Raji (cell line): ENCODE measurements around the gene FSD1.

Experiments
- POLR2A ChIP-seq: IDR thresholded peaks from 2 replicates; pipeline ENCODE4 v1.6.1; 2011; ENCODE audit warnings: low read depth, low read length, control low read depth; ENCODE audit not compliant: insufficient read depth

The FSD1 gene

DNA sequence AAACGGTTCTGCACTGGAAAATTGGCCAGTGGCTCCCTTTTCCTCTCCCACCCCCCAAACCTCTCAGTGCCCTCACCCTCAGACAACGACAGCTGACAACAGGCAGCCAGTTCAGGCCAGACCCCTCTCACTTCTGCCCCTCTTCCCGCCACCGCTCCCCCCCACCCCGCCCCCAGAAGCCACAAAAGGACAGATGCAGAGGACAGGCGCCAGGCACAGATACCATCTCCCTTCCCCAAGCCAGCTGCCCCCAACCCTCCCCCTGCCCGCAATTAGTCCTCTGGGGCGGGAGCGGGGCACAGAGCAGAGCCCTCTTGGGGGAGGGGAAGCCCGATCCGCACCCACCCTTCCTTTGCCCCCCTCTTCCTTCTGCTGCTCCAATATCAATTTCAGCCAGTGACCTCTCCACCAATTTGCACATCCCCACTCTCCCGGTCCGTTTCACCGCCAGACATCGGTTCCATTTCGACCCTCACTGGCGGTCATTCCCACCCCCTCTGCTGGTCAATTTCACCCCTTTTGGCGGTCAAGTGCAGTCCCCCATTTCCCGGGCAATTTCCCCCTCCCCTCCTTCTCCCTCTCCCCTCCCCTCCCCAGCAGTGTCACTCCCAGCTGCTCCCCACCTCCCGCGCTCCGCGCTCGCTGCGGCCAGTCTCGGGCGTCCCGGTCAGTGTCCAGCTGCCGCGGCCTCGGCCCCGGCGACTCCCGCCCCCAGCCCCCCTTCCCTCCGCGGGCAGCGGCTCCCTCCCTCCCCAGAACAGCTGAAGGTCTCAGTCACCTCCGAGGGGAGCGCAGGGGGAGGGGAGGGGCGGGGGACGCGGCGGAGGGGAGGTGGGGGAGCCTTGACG, 25.8 kb upstream of the FSD1 start, which contains the start of gene SHD:
TSS of gene SHD (plus strand) at position 848 of the 848 bp plus-strand sequence. CDS start 798 bp downstream, outside the sequence.
- no peak for TF ChIP-seq POLR2A

DNA sequence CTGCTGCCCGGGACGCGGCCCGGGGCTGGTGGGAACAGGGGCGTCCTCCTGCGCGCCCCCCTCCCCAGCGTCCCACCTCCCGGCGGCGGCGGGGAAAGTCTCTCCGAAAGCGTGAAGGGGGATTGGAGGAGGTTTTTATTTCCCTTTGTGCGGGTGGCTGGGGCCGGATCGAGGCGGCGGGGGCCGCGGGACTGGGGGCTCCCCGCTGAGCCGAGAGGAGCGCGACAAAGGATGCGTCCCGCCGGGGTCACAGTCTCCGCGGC, 25.2 kb upstream of the FSD1 start:
- no peak for TF ChIP-seq POLR2A

- TF ChIP-seq POLR2A = no peak
These were observed 24.6 kb upstream of the FSD1 start for GRCh38 chr19:4279530-4280422.

DNA sequence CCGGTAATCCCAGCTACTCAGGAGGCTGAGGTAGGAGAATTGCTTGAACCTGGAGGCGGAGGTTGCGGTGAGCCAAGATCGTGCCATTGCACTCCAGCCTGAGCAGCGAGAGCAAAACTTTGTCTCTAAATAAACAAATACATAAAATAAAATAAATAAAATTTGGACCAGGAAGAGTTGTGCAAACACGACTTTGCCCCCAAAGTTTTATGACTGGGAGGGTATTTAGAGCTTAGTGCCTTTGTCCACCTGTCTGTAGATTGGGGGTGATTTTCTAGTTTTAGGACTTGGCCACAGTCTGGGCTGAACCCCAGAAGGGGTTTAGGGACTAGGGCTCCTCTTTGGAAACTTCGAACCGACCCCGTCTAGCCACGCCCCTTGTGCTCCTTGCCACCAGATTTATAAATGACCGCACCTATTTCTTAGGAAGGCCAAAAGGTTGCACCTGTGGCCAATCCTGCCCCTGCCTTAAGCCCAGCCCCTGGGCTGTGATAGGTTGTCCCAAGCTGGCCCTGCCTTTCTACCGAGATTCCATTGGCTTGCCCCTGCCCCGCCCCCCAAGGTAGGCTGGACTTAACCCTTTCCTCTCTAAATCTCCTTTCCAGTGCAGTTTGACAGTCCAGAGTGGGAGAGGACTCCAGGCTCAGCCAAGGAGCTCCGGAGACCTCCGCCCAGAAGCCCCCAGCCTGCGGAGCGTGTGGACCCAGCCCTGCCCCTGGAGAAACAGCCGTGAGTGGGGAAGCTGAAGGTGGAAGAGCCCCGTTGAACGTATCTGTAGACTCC, 20.0 kb upstream of the FSD1 start:
- TF ChIP-seq POLR2A = no peak

DNA sequence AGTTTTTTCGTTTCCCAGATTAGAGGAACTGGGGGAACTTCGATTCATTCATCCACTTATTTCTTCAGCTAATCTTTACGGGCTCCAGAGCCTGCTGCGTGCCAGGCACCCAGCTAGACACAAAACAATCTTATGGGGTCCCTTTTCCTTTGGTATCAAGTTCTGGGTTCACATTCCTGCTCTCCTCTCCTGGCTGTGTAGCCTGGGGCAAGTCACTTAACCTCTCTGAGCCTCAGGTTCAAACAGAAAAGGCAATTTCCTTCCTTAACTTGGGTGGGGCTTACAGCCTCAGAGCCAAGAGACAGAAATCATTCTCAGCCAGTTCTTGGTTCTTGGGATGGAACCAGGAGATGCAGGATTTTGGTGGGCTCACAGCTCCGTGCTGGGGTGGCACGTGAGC, 19.4 kb upstream of the FSD1 start:
- TF ChIP-seq POLR2A = no peak

DNA sequence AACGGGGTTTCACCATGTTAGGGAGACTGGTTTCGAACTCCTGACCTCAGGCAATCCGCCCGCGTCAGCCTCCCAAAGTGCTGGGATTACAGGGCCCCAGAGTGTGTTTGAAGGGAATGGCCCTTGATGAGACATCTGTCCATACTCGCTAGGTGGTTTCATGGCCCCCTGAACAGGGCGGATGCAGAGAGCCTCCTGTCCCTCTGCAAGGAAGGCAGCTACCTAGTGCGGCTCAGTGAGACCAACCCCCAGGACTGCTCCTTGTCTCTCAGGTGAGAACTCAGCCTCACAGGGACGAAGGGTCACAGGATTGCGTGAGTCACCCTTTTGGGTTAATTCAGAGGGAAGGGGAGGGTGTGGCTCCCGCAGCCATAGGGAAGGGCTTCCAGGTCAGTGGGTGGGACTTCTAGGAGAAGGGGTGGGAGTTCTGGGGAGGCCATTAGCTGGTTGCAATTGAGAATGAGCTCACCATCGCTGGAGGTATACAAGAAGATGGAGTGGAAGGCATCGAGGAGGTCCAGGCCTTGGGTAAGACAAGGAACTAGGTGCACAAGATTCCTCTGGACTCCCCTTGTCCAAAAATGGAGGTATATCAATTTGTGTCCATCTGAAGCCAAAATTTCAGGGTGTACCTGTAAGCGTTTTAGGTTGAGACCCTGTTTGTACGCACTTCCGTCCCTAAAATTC, 16.2 kb upstream of the FSD1 start:
- TF ChIP-seq POLR2A = no peak

DNA sequence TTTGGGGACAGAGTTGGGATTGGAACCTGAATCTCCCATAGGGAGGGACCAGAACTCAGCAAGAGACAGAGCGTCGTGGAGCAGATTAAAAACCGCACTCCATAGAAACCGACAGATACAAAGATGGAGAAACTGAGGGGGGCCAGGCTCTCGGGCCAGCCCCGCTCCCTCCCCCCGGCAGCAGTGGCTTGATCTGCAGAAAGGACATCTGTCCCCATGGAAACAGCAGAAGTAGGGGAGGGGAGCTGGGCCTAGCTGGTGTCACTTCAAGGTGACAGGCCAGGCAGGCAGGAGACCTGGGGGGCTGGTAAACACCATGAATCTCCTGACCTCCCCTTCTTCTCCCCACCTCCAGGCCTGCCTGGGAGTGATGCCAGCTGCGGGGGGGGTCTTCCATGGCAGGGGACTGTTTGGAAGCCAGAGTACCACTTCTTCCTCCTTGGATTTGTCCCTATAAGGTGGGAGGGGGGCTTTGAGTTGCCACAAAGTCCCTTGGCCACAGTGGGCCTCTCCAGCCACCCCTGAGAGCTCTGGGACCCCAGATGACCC, 13.1 kb upstream of the FSD1 start:
- no peak for TF ChIP-seq POLR2A

DNA sequence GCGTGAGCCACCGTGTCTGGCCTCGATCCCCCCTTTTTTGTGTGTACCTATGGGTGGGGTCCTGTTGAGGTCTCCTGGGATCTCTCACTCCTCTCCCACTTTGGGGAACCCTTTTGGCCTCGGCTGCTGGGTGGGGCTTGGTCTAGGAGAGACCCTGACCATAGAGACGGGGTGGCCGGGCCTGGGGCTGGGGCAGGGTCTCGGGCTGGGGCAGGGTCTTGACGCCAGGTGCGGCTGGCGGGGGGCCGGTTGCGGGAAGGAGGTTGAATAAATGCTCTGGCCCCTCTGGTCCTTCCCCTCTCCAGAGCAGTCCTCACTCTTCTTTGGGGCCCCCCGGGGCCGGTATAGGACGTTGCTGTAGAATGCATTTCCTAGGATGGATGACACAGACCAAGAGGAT, 11.9 kb upstream of the FSD1 start:
- TF ChIP-seq POLR2A = no peak

DNA sequence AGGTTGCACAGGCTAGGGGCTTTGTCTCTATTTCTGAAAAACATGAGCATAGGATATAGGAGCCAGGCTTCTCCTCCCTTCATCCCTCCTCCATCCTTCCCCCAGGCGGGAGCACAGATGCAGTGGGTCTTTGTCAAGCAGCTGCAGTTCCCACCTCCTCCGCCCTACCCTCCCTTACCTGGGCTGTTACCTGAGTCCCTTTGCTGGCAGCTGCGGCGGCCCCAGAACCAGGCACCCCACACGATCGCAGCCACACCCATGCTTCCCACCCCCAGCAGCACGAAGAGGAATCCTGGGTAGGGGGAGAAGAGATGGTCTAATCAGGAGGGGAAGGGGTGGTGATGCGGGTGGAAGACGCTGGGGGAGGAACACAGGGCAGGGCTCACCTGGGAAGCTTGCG, 10.0 kb upstream of the FSD1 start:
- TF ChIP-seq POLR2A = no peak

DNA sequence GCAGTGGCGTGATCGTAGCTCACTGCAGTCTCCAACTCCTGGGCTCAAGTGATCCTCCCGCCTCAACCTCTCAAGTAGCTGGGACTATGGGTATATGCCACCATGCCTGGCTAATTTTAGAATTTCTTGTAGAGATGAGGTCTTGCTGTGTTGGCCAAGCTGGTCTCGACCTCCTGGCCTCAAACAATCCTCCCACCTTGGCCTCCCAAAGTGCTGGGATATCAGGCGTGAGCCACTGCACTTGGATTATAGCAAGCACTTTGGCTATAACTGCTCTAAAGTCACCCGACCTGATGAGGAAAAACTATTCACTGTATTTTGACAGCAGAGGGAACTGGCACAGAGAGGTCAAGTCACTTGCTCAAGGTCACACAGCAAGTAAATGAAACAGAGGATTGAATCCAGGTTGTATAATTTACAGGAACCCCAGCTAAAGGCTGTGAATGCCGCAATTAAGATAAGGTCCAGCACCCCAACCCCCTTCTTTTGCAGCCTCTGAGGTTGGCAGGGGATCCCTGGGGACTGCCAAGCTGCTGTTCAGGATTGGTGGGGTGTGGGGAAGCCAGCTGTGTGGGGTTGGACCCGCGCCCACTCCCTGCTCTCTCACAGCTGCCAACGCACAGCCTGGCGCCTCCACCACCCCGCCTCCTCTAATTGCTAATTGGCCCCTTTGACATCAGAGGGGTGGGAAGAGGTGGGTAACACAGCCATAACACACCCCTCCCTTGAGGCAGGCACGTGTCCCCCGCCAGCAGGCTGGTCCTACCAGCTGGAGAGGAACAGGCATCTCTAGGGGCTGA, 8.2 kb upstream of the FSD1 start:
- no peak for TF ChIP-seq POLR2A

DNA sequence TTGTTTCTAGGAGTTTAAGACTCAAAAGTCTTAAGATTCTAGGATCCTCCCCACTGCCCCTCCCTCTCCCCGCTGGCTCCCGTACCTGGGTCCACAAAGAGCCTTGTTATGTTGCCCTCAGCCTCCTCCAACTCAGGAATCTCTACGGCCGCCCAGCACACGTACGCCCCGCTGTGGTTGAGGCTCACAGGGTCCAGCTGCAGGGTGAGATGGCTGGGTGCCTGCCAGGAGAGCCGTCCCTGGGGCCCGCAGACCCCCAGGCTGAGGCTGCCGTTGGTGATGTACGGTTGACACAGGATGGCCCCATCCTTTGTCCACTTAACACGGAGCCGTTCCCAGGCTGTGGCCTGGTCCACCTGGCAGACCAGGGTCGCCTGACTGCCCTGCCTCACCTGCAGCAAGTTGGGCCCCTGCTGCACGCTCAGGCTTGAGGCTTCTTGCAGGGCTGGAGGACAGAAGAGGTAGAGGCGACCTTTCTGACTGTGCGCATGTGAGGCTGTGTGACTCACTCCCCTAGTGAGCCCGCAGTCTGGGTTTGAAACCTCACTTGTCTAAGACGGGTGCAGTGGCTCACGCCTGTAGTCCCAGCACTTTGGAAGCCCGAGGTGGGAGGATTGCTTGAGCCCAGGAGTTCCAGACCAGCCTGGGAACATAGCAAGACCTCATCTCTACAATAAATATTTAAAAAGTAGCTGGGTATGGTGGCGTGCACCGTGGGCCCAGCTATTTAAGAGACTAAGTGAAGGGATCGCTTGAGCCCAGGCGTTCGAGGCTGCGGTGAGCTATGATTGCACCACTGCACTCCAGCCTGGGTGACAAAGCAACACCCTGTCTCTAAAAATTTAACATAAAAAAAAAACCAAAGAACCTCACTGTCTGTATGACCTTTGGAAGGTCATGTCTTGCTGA, 6.2 kb upstream of the FSD1 start:
- no peak for TF ChIP-seq POLR2A

DNA sequence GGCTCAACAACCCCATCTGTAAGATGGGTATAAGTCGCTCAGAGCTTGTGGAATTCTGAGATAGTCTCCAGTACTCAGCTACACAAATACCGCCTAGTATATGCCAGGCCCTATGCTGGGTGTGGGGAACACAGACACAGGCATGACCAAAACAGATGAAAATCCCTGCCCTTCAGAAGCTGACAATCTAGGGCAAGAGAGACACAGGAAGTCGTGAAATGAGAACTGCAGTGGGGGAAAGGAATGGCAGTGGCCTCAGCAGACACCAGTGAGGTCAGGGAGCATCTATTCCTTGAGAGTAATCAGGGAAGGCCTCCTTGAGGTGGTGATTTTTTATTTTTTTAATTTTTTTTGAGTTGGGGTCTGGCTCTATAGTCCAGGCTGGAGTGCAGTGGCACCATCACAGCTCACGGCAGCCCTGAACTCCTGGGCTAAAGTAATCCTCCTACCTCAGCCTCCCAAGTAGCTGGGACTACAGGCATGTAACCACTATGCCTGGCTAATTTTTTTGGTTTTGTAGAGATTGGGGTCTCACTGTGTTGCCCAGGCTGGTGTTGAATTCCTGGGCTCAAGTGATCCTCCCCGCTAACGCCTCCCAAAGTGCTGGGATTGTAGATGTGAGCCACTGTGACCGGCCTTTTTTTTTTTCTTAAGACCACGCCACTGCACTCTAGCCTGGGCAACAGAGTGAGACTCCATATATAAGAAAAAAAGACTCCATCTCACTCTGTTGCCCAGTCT, 5.4 kb upstream of the FSD1 start:
- TF ChIP-seq POLR2A = no peak

DNA sequence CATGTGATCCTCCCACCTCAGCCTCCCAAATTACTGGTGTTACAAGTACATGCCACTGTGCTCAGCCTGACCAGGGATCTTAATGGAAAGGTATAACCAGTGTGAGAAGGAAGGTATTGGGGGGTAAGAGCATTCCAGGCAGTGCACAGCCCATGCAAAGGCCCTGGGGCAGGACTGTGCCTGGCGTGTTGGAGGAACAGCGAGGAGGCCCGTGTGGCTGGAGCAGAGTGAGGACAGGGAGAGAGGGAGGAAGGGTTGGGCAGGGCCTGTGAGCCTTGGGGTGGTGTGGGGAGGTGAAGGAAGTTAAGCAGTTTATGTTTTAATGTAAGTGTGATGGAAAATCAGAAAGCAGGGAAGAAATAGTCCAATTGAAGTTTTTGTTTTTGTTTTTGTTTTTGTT, 3.8 kb upstream of the FSD1 start:
- TF ChIP-seq POLR2A = no peak
